IMR-90 (cell line): Measurements from ENCODE around the gene ARHGEF4.

Experiments used
- CEBPB ChIP-seq: IDR thresholded peaks from 2 replicates; pipeline ENCODE4 v1.6.1; 2012; ENCODE audit warnings: low read depth, low read length, improper control_type of control experiment
- CTCF ChIP-seq: conservative IDR thresholded peaks from 2 replicates; pipeline ENCODE4 v1.5.1; 2012; ENCODE audit warnings: mild to moderate bottlenecking, low read depth, low read length, improper control_type of control experiment
- FOS ChIP-seq: fragments of 150-350 bp; IDR thresholded peaks from 2 replicates; pipeline ENCODE4 v1.6.1; 2016; ENCODE audit warnings: low read depth, low read length
- MAZ ChIP-seq: IDR thresholded peaks from 2 replicates; pipeline ENCODE4 v1.6.1; 2012; ENCODE audit warnings: low read depth, mild to moderate bottlenecking, low read length, improper control_type of control experiment, moderate library complexity, borderline replicate concordance
- POLR2A ChIP-seq: IDR thresholded peaks from 2 replicates; pipeline ENCODE4 v1.6.1; 2012; ENCODE audit warnings: mild to moderate bottlenecking, low read depth, low read length
- RFX5 ChIP-seq: IDR thresholded peaks from 2 replicates; pipeline ENCODE4 v1.8.0; 2012; ENCODE audit warnings: low read depth, mild to moderate bottlenecking, low read length, moderate library complexity

- no peak for TF ChIP-seq FOS
- no peak for TF ChIP-seq CEBPB
- TF ChIP-seq CTCF, result no peak
- no peak for TF ChIP-seq RFX5
- TF ChIP-seq POLR2A, result no peak
- no peak for TF ChIP-seq MAZ
These were observed 230.9 kb downstream of the ARHGEF4 start for GRCh38 chr2:131067465-131068125.
